Type B pancreatic cell (in vitro differentiated cells): ENCODE data around the gene RTN4R. TPM values are rescaled to one million over a fixed set of nuclear protein-coding genes. Genes with fewer than 3 reads are reported as not detected.

Experiments
- DNase-seq: peaks from one replicate; pipeline ENCODE4 v3.0.0; 2021; ENCODE audit warnings: mixed read lengths; ENCODE audit not compliant: unreplicated experiment; ENCODE audit errors: extremely low spot score
- H3K27ac Mint-ChIP-seq: 2 replicates; pipeline ENCODE4 v1.8.0; 2021; ENCODE audit warnings: mild to moderate bottlenecking, mixed read lengths
- H3K27me3 Mint-ChIP-seq: 2 replicates; pipeline ENCODE4 v1.8.0; 2021; ENCODE audit warnings: mixed read lengths
- H3K36me3 Mint-ChIP-seq: 2 replicates; pipeline ENCODE4 v1.8.0; 2021; ENCODE audit warnings: mixed read lengths
- H3K4me1 Mint-ChIP-seq: one replicate; pipeline ENCODE4 v1.8.0; 2021; ENCODE audit warnings: mixed read lengths; ENCODE audit not compliant: unreplicated experiment
- H3K4me3 Mint-ChIP-seq: 2 replicates; pipeline ENCODE4 v1.8.0; 2021; ENCODE audit warnings: mild to moderate bottlenecking, mixed read lengths
- H3K9me3 Mint-ChIP-seq: 2 replicates; pipeline ENCODE4 v1.8.0; 2021; ENCODE audit warnings: mixed read lengths
- CTCF ChIP-seq: fragments of 200-600 bp; sonication (generic); conservative IDR thresholded peaks from 2 replicates; pipeline ENCODE4 v1.5.0; 2021; ENCODE audit warnings: antibody characterized with exemption, mild to moderate bottlenecking
- total RNA-seq: library from RNA; stranded (reverse); gene quantifications from 2 replicates; pipeline ENCODE4 v1.2.1, GENCODE V29; 2021; ENCODE audit warnings: low replicate concordance

The RTN4R gene
- total RNA-seq, 1 donor from 2014 or later: 9.0 TPM

- H3K9me3 Mint-ChIP-seq: no peaks in the 10 kb centered on the region
- peaks cover 17% of the 10 kb centered on the region for H3K4me1 Mint-ChIP-seq
- H3K27me3 Mint-ChIP-seq: no peaks in the 10 kb centered on the region
- no peak overlapping the region for H3K27ac Mint-ChIP-seq
- no peak for DNase-seq
- H3K4me3 Mint-ChIP-seq: no peak overlapping the region
- no peaks in the 10 kb centered on the region for H3K36me3 Mint-ChIP-seq
- TF ChIP-seq CTCF: no peak
Measured at GRCh38 chr22:20243537-20244249, 24.4 kb downstream of the RTN4R start.

GRCh38 chr22:20243176-20243536 is 25.0 kb downstream of the RTN4R start:
- Mint-ChIP-seq H3K4me1 (peaks cover 17% of the 10 kb centered on the region), H3K27ac (no peak overlapping the region), H3K36me3 (no peaks in the 10 kb centered on the region), H3K27me3 (no peaks in the 10 kb centered on the region), H3K9me3 (no peaks in the 10 kb centered on the region), H3K4me3 (no peak overlapping the region)
- no peak for TF ChIP-seq CTCF
- DNase-seq: no peak

GRCh38 chr22:20242393-20243175 is 25.5 kb downstream of the RTN4R start:
- no peak for DNase-seq
- H3K4me1 Mint-ChIP-seq: peaks cover 17% of the 10 kb centered on the region
- no peak overlapping the region for H3K4me3 Mint-ChIP-seq
- no peaks in the 10 kb centered on the region for H3K36me3 Mint-ChIP-seq
- no peak overlapping the region for H3K27ac Mint-ChIP-seq
- no peaks in the 10 kb centered on the region for H3K9me3 Mint-ChIP-seq
- no peaks in the 10 kb centered on the region for H3K27me3 Mint-ChIP-seq
- no peak for TF ChIP-seq CTCF

GRCh38 chr22:20241579-20242392 is 26.3 kb downstream of the RTN4R start:
- no peak for TF ChIP-seq CTCF
- H3K9me3 Mint-ChIP-seq: no peaks in the 10 kb centered on the region
- H3K36me3 Mint-ChIP-seq: no peaks in the 10 kb centered on the region
- no peak overlapping the region for H3K4me3 Mint-ChIP-seq
- no peaks in the 10 kb centered on the region for H3K27me3 Mint-ChIP-seq
- DNase-seq: no peak
- no peak overlapping the region for H3K27ac Mint-ChIP-seq
- H3K4me1 Mint-ChIP-seq: peaks cover 17% of the 10 kb centered on the region

- Mint-ChIP-seq H3K27ac (peak overlapping the region; percentile 36), H3K4me1 (peaks cover 16% of the 10 kb centered on the region), H3K4me3 (no peak overlapping the region), H3K36me3 (no peaks in the 10 kb centered on the region), H3K27me3 (no peaks in the 10 kb centered on the region), H3K9me3 (no peaks in the 10 kb centered on the region)
- no peak for TF ChIP-seq CTCF
- DNase-seq: no peak
Measured at GRCh38 chr22:20240900-20241299, 27.2 kb downstream of the RTN4R start.
